Upper lobe of left lung (tissue), 4 donors: Measurements from ENCODE around the gene B3GNT3.

Experiments used
- EP300 ChIP-seq, 4 donors: sonication (generic); formaldehyde crosslinking; IDR thresholded peaks; one replicate each; pipeline ENCODE4 v1.5.1; 2017; ENCODE audit warnings: antibody characterized with exemption in 4 of 4, control low read depth in 2 of 4
- POLR2AphosphoS5 ChIP-seq, 2 donors: sonication (generic); formaldehyde crosslinking; IDR thresholded peaks; one replicate each; pipeline ENCODE4 v1.5.1; 2017; ENCODE audit warnings: antibody characterized with exemption in 2 of 2
- TF ChIP-seq, protein P1 (sequence below), 6 experiments: fragments of 450-650 bp in 4 of 6; fragments of 200-600 bp in 2 of 6; sonication (generic) in 2 of 6; IDR thresholded peaks; one replicate each; pipeline ENCODE4 v1.5.1; 2016 to 2019; ENCODE audit warnings: antibody characterized with exemption in 6 of 6

DNA sequence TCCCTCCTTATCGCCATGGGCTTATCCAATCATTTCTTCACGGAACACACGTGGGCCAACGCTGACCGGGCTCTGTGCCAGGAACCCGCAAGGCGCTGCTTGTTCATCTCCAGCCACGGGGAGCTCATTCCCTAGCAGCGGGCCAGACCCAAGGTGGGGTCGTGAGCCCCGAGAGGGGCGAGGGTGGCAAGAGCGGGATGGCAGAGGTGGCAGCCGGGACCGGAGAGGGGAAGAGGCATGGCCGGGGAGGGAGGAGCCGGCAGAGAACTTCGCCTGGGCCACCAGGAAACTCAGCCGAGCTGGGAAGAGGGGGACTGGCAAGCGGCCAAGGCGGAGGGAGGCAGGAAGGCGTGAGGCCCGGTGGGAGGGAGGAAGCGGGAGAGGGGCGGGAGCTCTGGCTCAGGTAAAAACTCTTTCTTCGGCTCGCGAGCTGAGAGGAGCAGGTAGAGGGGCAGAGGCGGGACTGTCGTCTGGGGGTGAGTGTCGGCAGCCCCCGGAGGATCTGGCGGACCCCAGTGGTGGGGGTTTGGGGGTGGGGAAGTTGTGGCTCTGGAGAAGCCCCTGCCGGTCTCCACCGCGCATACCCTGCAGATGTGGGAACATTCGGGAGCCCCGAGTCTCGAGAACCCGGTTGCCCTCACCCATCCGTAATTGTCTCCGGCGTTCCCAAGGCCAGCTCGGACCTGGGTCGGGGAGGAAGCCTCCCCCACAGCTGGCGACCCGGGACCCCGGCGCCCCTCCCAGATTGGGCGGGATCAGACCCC lies at the start of gene B3GNT3:
- TF ChIP-seq POLR2AphosphoS5 (IDR thresholded peaks at IDR 0.05), result no peak
- TF ChIP-seq, protein P1, sequence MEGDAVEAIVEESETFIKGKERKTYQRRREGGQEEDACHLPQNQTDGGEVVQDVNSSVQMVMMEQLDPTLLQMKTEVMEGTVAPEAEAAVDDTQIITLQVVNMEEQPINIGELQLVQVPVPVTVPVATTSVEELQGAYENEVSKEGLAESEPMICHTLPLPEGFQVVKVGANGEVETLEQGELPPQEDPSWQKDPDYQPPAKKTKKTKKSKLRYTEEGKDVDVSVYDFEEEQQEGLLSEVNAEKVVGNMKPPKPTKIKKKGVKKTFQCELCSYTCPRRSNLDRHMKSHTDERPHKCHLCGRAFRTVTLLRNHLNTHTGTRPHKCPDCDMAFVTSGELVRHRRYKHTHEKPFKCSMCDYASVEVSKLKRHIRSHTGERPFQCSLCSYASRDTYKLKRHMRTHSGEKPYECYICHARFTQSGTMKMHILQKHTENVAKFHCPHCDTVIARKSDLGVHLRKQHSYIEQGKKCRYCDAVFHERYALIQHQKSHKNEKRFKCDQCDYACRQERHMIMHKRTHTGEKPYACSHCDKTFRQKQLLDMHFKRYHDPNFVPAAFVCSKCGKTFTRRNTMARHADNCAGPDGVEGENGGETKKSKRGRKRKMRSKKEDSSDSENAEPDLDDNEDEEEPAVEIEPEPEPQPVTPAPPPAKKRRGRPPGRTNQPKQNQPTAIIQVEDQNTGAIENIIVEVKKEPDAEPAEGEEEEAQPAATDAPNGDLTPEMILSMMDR (IDR thresholded peaks at IDR 0.05), result no peak
- no peak for TF ChIP-seq EP300 (IDR thresholded peaks at IDR 0.05)
